PC-9 (cell line): ENCODE data around the gene LRRC27.

Experiments used
- EZH2 ChIP-seq: fragments of 200-600 bp; sonication (generic); IDR thresholded peaks from 2 replicates; pipeline ENCODE4 v1.8.0; 2017; ENCODE audit warnings: antibody characterized with exemption, low read depth
- TF ChIP-seq, protein P1 (sequence below): fragments of 200-600 bp; sonication (generic); conservative IDR thresholded peaks from 2 replicates; pipeline ENCODE4 v1.6.1; 2017; ENCODE audit warnings: mixed run types, antibody characterized with exemption, mild to moderate bottlenecking, moderate library complexity

GRCh38 chr10:132292287-132293200 is 39.4 kb upstream of the LRRC27 start:
- no peak for TF ChIP-seq EZH2
- TF ChIP-seq, protein P1, sequence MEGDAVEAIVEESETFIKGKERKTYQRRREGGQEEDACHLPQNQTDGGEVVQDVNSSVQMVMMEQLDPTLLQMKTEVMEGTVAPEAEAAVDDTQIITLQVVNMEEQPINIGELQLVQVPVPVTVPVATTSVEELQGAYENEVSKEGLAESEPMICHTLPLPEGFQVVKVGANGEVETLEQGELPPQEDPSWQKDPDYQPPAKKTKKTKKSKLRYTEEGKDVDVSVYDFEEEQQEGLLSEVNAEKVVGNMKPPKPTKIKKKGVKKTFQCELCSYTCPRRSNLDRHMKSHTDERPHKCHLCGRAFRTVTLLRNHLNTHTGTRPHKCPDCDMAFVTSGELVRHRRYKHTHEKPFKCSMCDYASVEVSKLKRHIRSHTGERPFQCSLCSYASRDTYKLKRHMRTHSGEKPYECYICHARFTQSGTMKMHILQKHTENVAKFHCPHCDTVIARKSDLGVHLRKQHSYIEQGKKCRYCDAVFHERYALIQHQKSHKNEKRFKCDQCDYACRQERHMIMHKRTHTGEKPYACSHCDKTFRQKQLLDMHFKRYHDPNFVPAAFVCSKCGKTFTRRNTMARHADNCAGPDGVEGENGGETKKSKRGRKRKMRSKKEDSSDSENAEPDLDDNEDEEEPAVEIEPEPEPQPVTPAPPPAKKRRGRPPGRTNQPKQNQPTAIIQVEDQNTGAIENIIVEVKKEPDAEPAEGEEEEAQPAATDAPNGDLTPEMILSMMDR = no peak
